HG02763 (cell line): ENCODE results near the gene CAPRIN1.

Experiments
- ATAC-seq: cut with Tn5 transposase; IDR thresholded peaks from one replicate; pipeline ENCODE4 v1.9.1; 2021; ENCODE audit warnings: mild to moderate bottlenecking, moderate library complexity; ENCODE audit not compliant: unreplicated experiment

Gene CAPRIN1

GRCh38 chr11:34051349-34052035 lies at the start of gene CAPRIN1:
CAPRIN1 (plus strand) TSS chr11:34051731; CDS start chr11:34052421, 690 bp downstream.
- ATAC-seq = peak; percentile 59

GRCh38 chr11:34002420-34002819 lies 49.1 kb upstream of the CAPRIN1 start:
- no peak for ATAC-seq

- ATAC-seq = no peak
These were observed 47.3 kb upstream of the CAPRIN1 start for GRCh38 chr11:34004236-34004635.

- ATAC-seq = no peak
These were observed 44.7 kb upstream of the CAPRIN1 start for GRCh38 chr11:34006876-34007275.

- no peak for ATAC-seq
These were observed 38.8 kb upstream of the CAPRIN1 start for GRCh38 chr11:34012734-34013133.

GRCh38 chr11:34013898-34014571 lies 37.5 kb upstream of the CAPRIN1 start:
- no peak for ATAC-seq

- ATAC-seq = no peak
These were observed 29.4 kb upstream of the CAPRIN1 start for GRCh38 chr11:34021977-34022735.

- ATAC-seq = no peak
These were observed 25.1 kb upstream of the CAPRIN1 start for GRCh38 chr11:34026432-34026831.

- ATAC-seq = no peak
These were observed 23.8 kb upstream of the CAPRIN1 start for GRCh38 chr11:34027516-34028408.

GRCh38 chr11:34028425-34028824 lies 23.1 kb upstream of the CAPRIN1 start:
- ATAC-seq = no peak

- ATAC-seq = no peak
These were observed 22.4 kb upstream of the CAPRIN1 start for GRCh38 chr11:34029176-34029575.

GRCh38 chr11:34030382-34030781 lies 21.1 kb upstream of the CAPRIN1 start:
- ATAC-seq = no peak

GRCh38 chr11:34033399-34033798 lies 18.1 kb upstream of the CAPRIN1 start:
- no peak for ATAC-seq

GRCh38 chr11:34034053-34034452 lies 17.5 kb upstream of the CAPRIN1 start:
- no peak for ATAC-seq

GRCh38 chr11:34036456-34036855 lies 15.1 kb upstream of the CAPRIN1 start:
- no peak for ATAC-seq

- ATAC-seq = no peak
These were observed 14.5 kb upstream of the CAPRIN1 start for GRCh38 chr11:34037016-34037415.

GRCh38 chr11:34040571-34040970 lies 11.0 kb upstream of the CAPRIN1 start:
- ATAC-seq = no peak

- ATAC-seq = no peak
These were observed 6.7 kb upstream of the CAPRIN1 start for GRCh38 chr11:34044664-34045485.

- no peak for ATAC-seq
These were observed 2.5 kb upstream of the CAPRIN1 start for GRCh38 chr11:34049028-34049427.
